GM18505 (cell line): ENCODE results near the gene SCAMP5.
A peak's percentile ranks its signal among the peaks of the same experiment; 100 is the strongest.

Experiments used
- ATAC-seq: cut with Tn5 transposase; IDR thresholded peaks from one replicate; pipeline ENCODE4 v1.9.1; 2021; ENCODE audit not compliant: unreplicated experiment
- POLR2A ChIP-seq: IDR thresholded peaks from 4 replicates; pipeline ENCODE4 v1.6.1; 2011; ENCODE audit warnings: borderline replicate concordance; ENCODE audit not compliant: insufficient read depth, insufficient read length; ENCODE audit errors: extremely low read depth

The SCAMP5 gene, protein sequence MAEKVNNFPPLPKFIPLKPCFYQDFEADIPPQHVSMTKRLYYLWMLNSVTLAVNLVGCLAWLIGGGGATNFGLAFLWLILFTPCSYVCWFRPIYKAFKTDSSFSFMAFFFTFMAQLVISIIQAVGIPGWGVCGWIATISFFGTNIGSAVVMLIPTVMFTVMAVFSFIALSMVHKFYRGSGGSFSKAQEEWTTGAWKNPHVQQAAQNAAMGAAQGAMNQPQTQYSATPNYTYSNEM

GRCh38 chr15:74995182-74995778 is at the start of gene SCAMP5:
SCAMP5 (plus strand) TSS chr15:74995563; CDS start chr15:75011840, 16,277 bp downstream.
- peak; percentile 59 for TF ChIP-seq POLR2A
- ATAC-seq, result peak; percentile 83

- ATAC-seq, result no peak
- no peak for TF ChIP-seq POLR2A
Measured at GRCh38 chr15:74950078-74950908, 45.1 kb upstream of the SCAMP5 start.

GRCh38 chr15:74951006-74951405 is 44.4 kb upstream of the SCAMP5 start:
- TF ChIP-seq POLR2A, result no peak
- no peak for ATAC-seq

DNA sequence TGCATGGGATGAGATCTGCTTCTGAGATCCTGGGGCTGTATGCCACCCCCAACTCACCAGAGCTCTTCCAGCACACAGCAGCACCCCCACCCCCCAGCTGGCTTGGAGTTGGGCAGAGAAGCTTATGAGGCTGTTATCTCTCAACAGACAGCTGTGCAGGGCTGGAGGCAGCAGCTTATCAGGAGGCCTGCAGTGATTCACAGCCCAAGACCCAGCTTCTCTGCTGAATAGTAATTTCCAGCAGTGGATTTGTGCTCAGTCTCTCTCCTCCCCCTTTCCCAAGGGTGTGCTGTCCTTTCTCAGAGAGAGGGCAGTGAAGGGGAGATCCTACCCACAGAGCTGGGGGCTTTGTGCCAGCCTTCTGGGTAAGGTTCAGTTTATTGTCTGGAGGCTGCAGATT is 40.8 kb upstream of the SCAMP5 start:
- no peak for ATAC-seq
- TF ChIP-seq POLR2A, result no peak

GRCh38 chr15:74955017-74955416 is 40.3 kb upstream of the SCAMP5 start:
- no peak for ATAC-seq

DNA sequence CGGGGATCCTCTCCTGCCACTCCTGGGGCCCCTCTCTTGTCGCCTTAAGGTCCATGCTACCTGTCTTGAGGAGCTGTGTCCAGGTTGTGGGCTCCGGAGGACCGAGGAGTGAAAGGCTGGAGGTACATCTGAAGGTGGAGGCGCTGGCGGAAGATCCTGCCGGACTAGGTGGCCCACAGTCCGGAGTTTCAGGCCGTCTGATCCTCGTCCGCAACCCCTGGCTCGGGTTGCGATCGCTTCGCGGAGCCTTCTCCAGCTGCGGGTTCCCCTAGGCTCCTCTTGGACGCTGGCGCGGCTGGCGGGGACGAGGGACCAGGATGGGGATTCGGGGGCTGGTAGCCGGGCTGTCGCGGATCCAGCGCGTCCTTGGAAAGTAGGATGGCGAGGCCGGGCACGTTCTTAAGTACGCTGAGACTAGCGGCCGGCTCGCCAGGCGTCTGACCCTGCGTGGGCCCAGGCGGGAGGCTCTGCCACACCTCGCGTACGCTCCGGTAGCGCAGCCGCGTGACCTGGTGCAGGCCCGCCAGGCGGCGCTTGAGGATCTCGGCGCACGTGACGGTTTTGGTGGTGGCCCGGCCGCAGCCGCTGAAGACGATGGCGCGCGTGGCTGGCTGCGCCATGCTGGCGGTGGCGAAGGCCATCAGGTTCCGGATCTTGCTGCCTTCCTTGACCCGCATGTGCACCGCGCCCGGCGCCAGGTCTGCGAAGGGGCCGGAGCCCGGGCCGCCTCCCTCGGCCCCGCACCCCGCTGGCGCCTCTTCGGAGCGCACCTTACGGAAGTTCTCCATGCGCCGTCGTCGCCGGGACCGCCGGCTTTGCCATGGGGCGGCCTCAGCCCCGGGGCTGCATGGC is 39.3 kb upstream of the SCAMP5 start:
- peak; percentile 38 for ATAC-seq
- no peak for TF ChIP-seq POLR2A

More at GRCh38 chr15:74955017-74955416, 40.3 kb upstream of the SCAMP5 start:
- no peak for TF ChIP-seq POLR2A

DNA sequence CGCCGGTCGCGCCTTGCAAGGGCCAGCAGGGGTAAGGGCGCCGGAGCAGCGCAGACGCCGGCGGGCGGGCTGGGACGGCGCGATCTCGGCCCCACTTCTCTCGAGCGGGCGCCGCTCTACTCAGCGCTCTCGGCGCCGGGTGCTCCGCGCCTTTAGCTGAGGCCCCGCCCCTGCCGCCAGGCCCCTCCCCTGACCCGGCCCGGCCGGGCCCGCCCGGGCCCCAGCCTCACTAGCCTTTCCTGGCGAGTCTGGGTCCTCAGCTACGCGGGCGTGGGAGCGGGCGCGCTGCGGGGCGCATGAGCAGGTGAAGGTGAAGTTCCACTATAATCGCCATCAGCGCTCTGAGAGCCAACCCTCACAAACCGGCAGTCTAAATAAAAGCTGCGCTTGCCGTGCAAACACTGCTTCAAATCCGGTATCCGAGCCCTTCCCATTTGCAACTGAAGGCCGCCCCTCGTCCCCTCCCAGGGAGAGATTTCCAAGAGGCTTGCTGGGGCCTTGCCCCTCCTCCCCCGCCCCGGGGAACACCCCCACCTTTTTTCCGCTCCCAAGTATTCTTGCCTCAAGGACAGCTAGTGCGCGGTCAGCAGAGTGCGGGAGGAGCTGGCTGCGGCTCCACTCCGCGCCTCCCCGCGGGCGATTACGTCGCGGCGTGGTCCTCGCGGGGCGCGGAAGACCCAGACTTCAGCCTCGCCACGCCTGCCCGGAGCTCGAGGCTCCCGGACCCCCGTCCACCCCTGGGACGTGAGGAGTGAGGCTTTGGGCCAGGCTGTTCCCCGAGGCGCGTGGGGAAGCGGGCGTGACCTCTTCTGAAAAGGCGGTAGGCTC is 38.5 kb upstream of the SCAMP5 start, which contains the start of gene RPP25:
RPP25 (minus strand) TSS at position 125 of the 828 bp plus-strand sequence. CDS start 189 bp downstream, outside the sequence.
- peak; percentile 69 for TF ChIP-seq POLR2A
- ATAC-seq, result peak; percentile 76

- TF ChIP-seq POLR2A, result no peak
- no peak for ATAC-seq
Measured at GRCh38 chr15:74957476-74958035, 37.8 kb upstream of the SCAMP5 start.

GRCh38 chr15:74958320-74958907 is 36.9 kb upstream of the SCAMP5 start:
- no peak for TF ChIP-seq POLR2A
- ATAC-seq, result no peak

DNA sequence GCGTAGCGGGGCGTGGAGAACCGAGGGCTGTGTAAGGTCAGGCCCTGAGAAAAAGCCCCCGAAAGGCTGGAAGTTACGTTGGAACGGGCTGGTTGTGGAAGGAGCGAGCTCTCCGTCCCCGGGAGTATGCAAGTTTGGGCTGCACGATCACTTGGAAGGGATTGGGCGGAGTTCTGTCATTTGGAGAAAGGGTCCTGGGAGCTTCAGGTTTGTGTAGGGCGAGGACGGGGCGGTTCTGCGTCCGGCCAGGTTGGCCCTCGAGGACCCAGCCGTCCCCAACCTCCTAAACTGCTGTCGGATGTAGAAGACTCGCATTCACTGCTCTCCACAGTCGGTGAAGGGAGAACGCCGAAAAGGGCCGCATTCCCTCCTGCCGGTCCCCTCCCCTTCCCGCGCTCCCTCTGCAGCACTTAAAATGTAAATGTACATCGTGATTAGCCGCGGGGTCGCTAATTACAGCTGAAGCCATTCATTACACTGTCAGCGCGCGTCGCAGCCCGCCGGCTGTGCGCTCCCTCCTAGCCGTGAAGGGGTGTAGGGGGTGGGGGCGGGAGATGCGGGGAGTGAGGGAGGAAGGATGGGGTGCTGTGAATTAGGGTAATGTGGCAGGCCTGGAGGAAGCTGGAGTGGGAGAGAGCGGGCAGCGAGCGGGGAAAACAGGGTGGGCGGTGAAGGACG is 36.3 kb upstream of the SCAMP5 start:
- TF ChIP-seq POLR2A, result no peak
- ATAC-seq, result no peak

GRCh38 chr15:74959586-74959939 is 35.8 kb upstream of the SCAMP5 start:
- no peak for TF ChIP-seq POLR2A
- no peak for ATAC-seq

GRCh38 chr15:74960286-74960685 is 35.1 kb upstream of the SCAMP5 start:
- no peak for ATAC-seq

More at GRCh38 chr15:74960286-74960685, 35.1 kb upstream of the SCAMP5 start:
- TF ChIP-seq POLR2A, result no peak
